H1 (cell line): Measurements from ENCODE around the gene GULP1. TPM values are rescaled to one million over a fixed set of nuclear protein-coding genes. Genes with fewer than 3 reads are reported as not detected.

Source experiments
- CTCF ChIA-PET: fragments of 300-600 bp; sonication (Branson Sonifier 250); formaldehyde crosslinking; loops from one replicate; lab custom pipeline; 2021; ENCODE audit not compliant: partially characterized antibody; lab: Charles Lee
- POLR2A ChIA-PET: fragments of 300-600 bp; sonication (Branson Sonifier 250); formaldehyde crosslinking; loops from one replicate; lab custom pipeline; 2021; ENCODE audit warnings: inconsistent platforms; ENCODE audit not compliant: partially characterized antibody; lab: Charles Lee
- DNase-seq, 2 experiments: peaks; one replicate each; pipeline versions ENCODE4 v3.0.0 to v3.0.0-alpha.2; 2010 to 2022; ENCODE audit warnings: low spot score in 2 of 2, low read depth in 1 of 2, mixed read lengths in 1 of 2
- FAIRE-seq: peaks from 2 replicates; lab custom pipeline; 2011; peaks lifted over from hg19 to GRCh38; lab: Jason Lieb, UNC
- H2AFZ ChIP-seq: 2 replicates; pipeline ENCODE4 v1.8.1; 2012; ENCODE audit warnings: low read length, inconsistent platforms
- H2AK5ac ChIP-seq: 2 replicates; pipeline ENCODE4 v1.6.1; 2013; ENCODE audit warnings: low read depth, low read length
- H2BK120ac ChIP-seq: replicated peaks from 2 replicates; pipeline ENCODE3; 2013; ENCODE audit warnings: low read depth, low read length, inconsistent platforms
- H2BK12ac ChIP-seq: 2 replicates; pipeline ENCODE4 v1.6.1; 2013; ENCODE audit warnings: low read depth, low read length
- H2BK15ac ChIP-seq: 2 replicates; pipeline ENCODE4 v1.6.1; 2013; ENCODE audit warnings: low read length
- H2BK20ac ChIP-seq: 2 replicates; pipeline ENCODE4 v1.6.1; 2013; ENCODE audit warnings: low read length
- H2BK5ac ChIP-seq: 2 replicates; pipeline ENCODE4 v1.6.1; 2013; ENCODE audit warnings: low read depth, low read length
- H3K14ac ChIP-seq: 2 replicates; pipeline ENCODE4 v1.6.1; 2013; ENCODE audit warnings: inconsistent platforms; ENCODE audit not compliant: insufficient read length
- H3K18ac ChIP-seq: 2 replicates; pipeline ENCODE4 v1.6.1; 2013; ENCODE audit warnings: low read length; ENCODE audit errors: extremely low read depth
- H3K23ac ChIP-seq: 2 replicates; pipeline ENCODE4 v1.6.1; 2013; ENCODE audit warnings: inconsistent platforms; ENCODE audit not compliant: insufficient read length
- H3K23me2 ChIP-seq: 2 replicates; pipeline ENCODE4 v1.6.1; 2013; ENCODE audit warnings: low read depth, low read length
- H3K27ac ChIP-seq: 2 replicates; pipeline ENCODE4 v1.6.1; 2011; ENCODE audit warnings: low read depth, low read length, inconsistent platforms
- H3K27me3 ChIP-seq, 4 experiments: replicated peaks in 1 of 4; 1 replicate in 1 of 4; 2 replicates in 3 of 4; pipeline versions ENCODE4 v1.6.1 to v1.8.1; 2011 to 2013; ENCODE audit warnings: low read length in 3 of 4, mild to moderate bottlenecking in 3 of 4, inconsistent platforms in 2 of 4, mixed read lengths in 2 of 4, moderate library complexity in 1 of 4; ENCODE audit not compliant: control insufficient read depth in 3 of 4, insufficient read depth in 3 of 4; ENCODE audit errors: extremely low read depth in 1 of 4
- H3K36me3 ChIP-seq, 4 experiments: 2 replicates each; pipeline versions ENCODE4 v1.6.1 to v1.8.1; 2011 to 2013; ENCODE audit warnings: mild to moderate bottlenecking in 4 of 4, low read length in 3 of 4, moderate library complexity in 2 of 4, control low read depth in 1 of 4, inconsistent platforms in 1 of 4; ENCODE audit not compliant: insufficient read depth in 4 of 4, control insufficient read depth in 2 of 4
- H3K4ac ChIP-seq: replicated peaks from 2 replicates; pipeline ENCODE3; 2013; ENCODE audit warnings: low read length, low read depth, mixed read lengths, inconsistent platforms; ENCODE audit not compliant: insufficient read length
- H3K4me1 ChIP-seq, 4 experiments: replicated peaks in 1 of 4; 1 replicate in 1 of 4; 2 replicates in 3 of 4; pipeline versions ENCODE4 v1.6.1 to v1.8.1; 2011 to 2013; ENCODE audit warnings: low read length in 3 of 4, inconsistent platforms in 2 of 4, mixed read lengths in 1 of 4; ENCODE audit not compliant: insufficient read depth in 4 of 4, control insufficient read depth in 3 of 4
- H3K4me2 ChIP-seq, 2 experiments: 2 replicates each; pipeline versions ENCODE4 v1.6.1 to v1.8.1; 2011 to 2013; ENCODE audit warnings: low read depth in 2 of 2, low read length in 2 of 2, control low read depth in 1 of 2, inconsistent platforms in 1 of 2, mild to moderate bottlenecking in 1 of 2; ENCODE audit not compliant: insufficient read depth in 1 of 2
- H3K4me3 ChIP-seq, 4 experiments: fragments of 200-600, 300-600 bp in 1 of 4; sonication (generic), shearing (Covaris generic), sonication (Bioruptor Twin) in 1 of 4; 2 replicates each; pipeline versions ENCODE4 v1.5.1 to v1.8.1; 2011 to 2016; ENCODE audit warnings: low read length in 4 of 4, low read depth in 3 of 4, control low read depth in 2 of 4, inconsistent platforms in 2 of 4, mild to moderate bottlenecking in 2 of 4, mixed read lengths in 1 of 4, moderate library complexity in 1 of 4; ENCODE audit not compliant: insufficient read depth in 2 of 4; ENCODE audit errors: extremely low read depth in 1 of 4
- H3K56ac ChIP-seq: replicated peaks from 2 replicates; pipeline ENCODE3; 2013; ENCODE audit warnings: low read depth, mild to moderate bottlenecking, mixed read lengths, low read length, inconsistent platforms; ENCODE audit not compliant: insufficient read length
- H3K79me1 ChIP-seq: 2 replicates; pipeline ENCODE4 v1.6.1; 2013; ENCODE audit warnings: low read depth, low read length, control low read depth
- H3K79me2 ChIP-seq, 2 experiments: 2 replicates each; pipeline versions ENCODE4 v1.6.1 to v1.8.1; 2012 to 2013; ENCODE audit warnings: low read length in 2 of 2, mild to moderate bottlenecking in 2 of 2, inconsistent platforms in 1 of 2; ENCODE audit not compliant: insufficient read depth in 2 of 2, control insufficient read depth in 1 of 2
- H3K9ac ChIP-seq, 4 experiments: replicated peaks in 1 of 4; 1 replicate in 1 of 4; 2 replicates in 3 of 4; pipeline versions ENCODE4 v1.6.1 to v1.8.1; 2011 to 2013; ENCODE audit warnings: low read depth in 3 of 4, low read length in 3 of 4, control low read depth in 2 of 4, mild to moderate bottlenecking in 2 of 4, moderate library complexity in 2 of 4, inconsistent platforms in 1 of 4; ENCODE audit errors: extremely low read depth in 1 of 4
- H3K9me3 ChIP-seq, 2 experiments: 2 replicates each; pipeline versions ENCODE4 v1.6.1 to v1.8.1; 2012 to 2013; ENCODE audit warnings: mild to moderate bottlenecking in 2 of 2, moderate library complexity in 2 of 2, control low read depth in 1 of 2, inconsistent platforms in 1 of 2, low read depth in 1 of 2, low read length in 1 of 2, mixed read lengths in 1 of 2; ENCODE audit not compliant: insufficient read depth in 2 of 2
- H4K20me1 ChIP-seq, 2 experiments: replicated peaks in 1 of 2; 2 replicates each; pipeline versions ENCODE3 to v1.8.1; 2011 to 2013; ENCODE audit warnings: inconsistent platforms in 2 of 2, low read length in 2 of 2, mild to moderate bottlenecking in 1 of 2; ENCODE audit not compliant: insufficient read depth in 2 of 2, control insufficient read depth in 1 of 2
- H4K5ac ChIP-seq: 2 replicates; pipeline ENCODE4 v1.6.1; 2013; ENCODE audit warnings: low read length, low read depth, mixed read lengths, inconsistent platforms; ENCODE audit not compliant: insufficient read length
- H4K8ac ChIP-seq: 2 replicates; pipeline ENCODE4 v1.8.0; 2013; ENCODE audit warnings: mild to moderate bottlenecking, moderate library complexity, low read length, inconsistent platforms; ENCODE audit not compliant: insufficient read depth; ENCODE audit errors: extremely low read depth
- H4K91ac ChIP-seq: replicated peaks from 2 replicates; pipeline ENCODE3; 2013; ENCODE audit warnings: low read length, mixed read lengths, inconsistent platforms; ENCODE audit not compliant: insufficient read length
- GTF2F1 ChIP-seq: IDR thresholded peaks from 2 replicates; pipeline ENCODE4 v1.6.1; 2012; ENCODE audit warnings: low read depth, low read length, improper control_type of control experiment, borderline replicate concordance
- WGBS, 2 experiments: shearing (Covaris generic) in 1 of 2; methylation state at CpG; one replicate each; pipeline versions ENCODE4 v1.1.6 to v1.1.7; 2013 to 2015; ENCODE audit warnings: low lambda C conversion rate in 2 of 2, mixed read lengths in 2 of 2, inconsistent platforms in 1 of 2, low coverage in 1 of 2, missing lambda C conversion rate in 1 of 2; ENCODE audit not compliant: insufficient replicate concordance in 2 of 2, insufficient coverage in 1 of 2, insufficient read length in 1 of 2; ENCODE audit errors: extremely low coverage in 1 of 2, missing lambda C conversion rate in 1 of 2; 5-methylcytosine and 5-hydroxymethylcytosine counted together
- polyA plus RNA-seq, 7 experiments: library from polyadenylated mRNA; depleted of rRNA in 3 of 7; stranded (reverse) in 5 of 7; unstranded in 2 of 7; fragments of >200 nt in 5 of 7; fragments of 200-250 nt in 2 of 7; gene quantifications; 1 replicate in 5 of 7; 2 replicates in 1 of 7; 4 replicates in 1 of 7; pipeline versions ENCODE4 v1.2.1 to v1.2.3, GENCODE V29; 2011 to 2013; ENCODE audit warnings: missing spikeins in 2 of 7, mixed read lengths in 2 of 7
- total RNA-seq: library from RNA; stranded (reverse); fragmentation: NEBNext Ultra II Directional; extraction: Animal tissue kit (Norgen Biotek cat#: 25700); gene quantifications from 2 replicates; pipeline ENCODE4 v1.2.1, GENCODE V29; 2021

Gene GULP1
- total and polyA plus RNA-seq, 2 of the 8 experiments (the other 6 are each of a cell fraction or from before 2014, with no cell fraction given), result 69.7 to 139 TPM

DNA sequence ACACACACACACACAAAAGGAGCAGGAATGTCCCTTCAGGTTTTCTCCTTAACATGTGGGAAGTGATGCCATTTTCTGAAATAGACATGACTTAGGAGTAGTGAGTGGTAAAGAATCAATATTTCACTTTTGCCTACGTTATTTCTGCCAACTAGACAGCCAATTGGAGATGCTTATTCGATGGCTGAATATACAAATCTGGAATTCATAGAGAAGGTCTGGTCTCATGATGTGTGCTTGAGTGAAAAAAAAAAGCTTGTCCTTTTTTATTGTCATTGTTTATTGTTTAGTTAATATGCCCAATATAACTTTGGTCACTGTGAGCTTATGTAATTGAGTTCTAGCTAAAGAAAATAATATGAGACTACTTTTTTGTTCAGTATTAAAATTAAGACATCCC lies 284.3 kb downstream of the GULP1 start:
- Histone ChIP-seq H2AK5ac (no peak overlapping the region), H3K4me1 (no peaks in the 10 kb centered on the region), H3K4ac (no peak overlapping the region), H3K4me2 (no peak overlapping the region), H3K36me3 (peaks cover 0 to 14% (median 4%) of the 10 kb centered on the region in 4 experiments; a peak in 3 of 8 replicates), H3K14ac (no peak overlapping the region), H3K27me3 (peaks cover 0 to 2% (median 0%) of the 10 kb centered on the region in 4 experiments; a peak in 1 of 7 replicates), H3K79me1 (no peaks in the 10 kb centered on the region), H2AFZ (no peak overlapping the region), H4K8ac (no peak overlapping the region), H3K9ac (no peak overlapping the region), H3K23ac (no peak overlapping the region), H3K56ac (no peak overlapping the region), H4K20me1 (no peaks in the 10 kb centered on the region), H2BK12ac (no peak overlapping the region), H2BK5ac (no peak overlapping the region), H3K4me3 (no peak overlapping the region), H3K9me3 (no peaks in the 10 kb centered on the region), H3K27ac (no peak overlapping the region), H3K18ac (no peak overlapping the region), H4K91ac (no peak overlapping the region), H3K79me2 (no peaks in the 10 kb centered on the region), H4K5ac (no peak overlapping the region), H3K23me2 (no peaks in the 10 kb centered on the region), H2BK15ac (no peak overlapping the region), H2BK120ac (no peak overlapping the region), H2BK20ac (no peak overlapping the region)
- no peak for TF ChIP-seq GTF2F1
- CTCF ChIA-PET, result no interaction called here
- POLR2A ChIA-PET, result no interaction called here
- DNase-seq (no peak), FAIRE-seq (no peak)
- WGBS, 2 experiments, result 82% methylated on average over 2 of the region's 2 CpGs; no CpG with 5 or more reads in 1 of the 2 experiments
